Stimulated activated CD4-positive, alpha-beta T cell treated with anti-CD3 and anti-CD28 coated beads, Interleukin-1b, Interleukin-23, amount 100 ng/mL, for 24 hours (primary cell): ENCODE measurements around the gene INPP5F.

ENCODE experiments used
- DNase-seq, 4 experiments: peaks; one replicate each; pipeline ENCODE4 v3.0.0-alpha.2; 2020; ENCODE audit warnings: low read depth in 4 of 4, low spot score in 1 of 4

Gene INPP5F

DNA sequence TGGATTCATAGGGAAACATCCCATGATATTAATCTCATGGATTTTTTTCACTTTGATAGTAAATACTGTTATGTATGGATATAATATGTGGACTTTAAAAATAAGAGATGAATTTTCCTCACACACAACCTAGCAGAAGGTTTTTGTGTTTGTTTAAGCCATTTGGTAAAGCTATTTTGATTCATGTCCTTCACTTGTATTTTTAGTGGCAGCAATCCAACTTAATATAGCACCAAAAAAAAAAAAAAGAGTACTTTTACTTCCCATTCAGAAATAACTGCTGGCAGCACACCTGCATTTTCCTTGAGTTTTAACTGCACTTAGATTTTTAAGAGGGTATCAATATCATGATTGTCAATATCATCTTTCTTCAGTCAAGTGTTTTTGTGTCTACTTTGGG lies 86.8 kb downstream of the INPP5F start:
- DNase-seq = no peak

DNA sequence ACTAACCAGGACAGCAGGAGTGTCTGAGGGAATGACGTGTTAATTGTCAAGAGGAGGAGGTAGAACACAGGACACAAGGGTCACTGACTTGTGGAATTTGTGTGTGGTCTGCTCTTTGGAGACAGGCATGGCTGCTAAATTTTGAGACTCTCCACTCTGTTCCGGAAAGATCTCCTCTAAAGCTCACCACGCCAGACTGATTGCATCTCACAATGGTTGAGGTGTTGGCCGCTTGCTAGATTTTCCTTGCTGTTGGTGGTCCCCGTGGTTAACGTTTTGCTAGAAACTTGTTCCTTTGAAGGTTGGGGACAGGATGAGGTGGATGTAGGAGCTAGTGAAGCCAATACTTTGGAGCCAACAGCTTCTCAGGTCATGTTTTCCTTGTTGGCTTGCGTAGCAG lies 89.8 kb downstream of the INPP5F start:
- DNase-seq = no peak

GRCh38 chr10:119817991-119818888 lies 92.4 kb downstream of the INPP5F start:
- no peak for DNase-seq

DNA sequence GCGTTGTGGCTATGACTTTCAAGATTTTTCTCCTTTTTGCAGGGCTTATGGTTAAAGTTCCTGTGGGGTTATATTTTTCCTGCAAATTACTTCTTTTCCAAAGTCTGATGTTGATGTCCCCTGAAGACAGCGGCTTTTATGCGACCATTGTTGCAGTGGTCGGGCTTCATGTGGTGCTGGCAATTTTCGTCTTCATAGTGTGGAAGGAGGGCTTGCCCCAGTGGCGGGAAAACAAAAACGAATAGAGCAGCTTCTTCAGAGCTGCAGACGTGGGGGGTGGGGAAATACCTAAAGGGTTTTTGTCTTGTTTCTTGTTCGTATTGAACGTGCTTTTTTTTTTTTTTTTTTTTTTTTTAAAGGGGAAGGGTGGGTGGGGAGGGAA lies 93.0 kb downstream of the INPP5F start:
- no peak for DNase-seq

GRCh38 chr10:119821182-119821581 lies 95.3 kb downstream of the INPP5F start:
- DNase-seq = no peak

DNA sequence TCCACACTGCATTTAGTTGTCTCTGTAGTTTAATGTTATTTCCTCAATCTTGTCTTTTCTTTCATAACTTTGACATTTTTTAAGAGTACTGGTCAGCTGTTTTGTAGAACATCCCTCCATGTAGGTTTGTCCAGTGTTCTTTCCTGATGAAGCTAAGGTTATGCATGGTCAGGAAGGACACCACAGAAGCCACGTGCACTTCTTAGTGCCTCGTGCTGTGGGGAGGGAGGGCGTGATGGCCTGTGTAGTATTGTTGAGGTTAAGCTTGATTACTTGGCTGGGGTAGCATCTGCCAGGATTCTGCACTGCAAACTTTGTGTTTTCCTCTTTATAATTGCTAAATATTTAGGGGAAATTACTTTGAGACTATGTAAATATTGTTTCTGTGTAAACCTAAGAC lies 98.4 kb downstream of the INPP5F start:
- no peak for DNase-seq

DNA sequence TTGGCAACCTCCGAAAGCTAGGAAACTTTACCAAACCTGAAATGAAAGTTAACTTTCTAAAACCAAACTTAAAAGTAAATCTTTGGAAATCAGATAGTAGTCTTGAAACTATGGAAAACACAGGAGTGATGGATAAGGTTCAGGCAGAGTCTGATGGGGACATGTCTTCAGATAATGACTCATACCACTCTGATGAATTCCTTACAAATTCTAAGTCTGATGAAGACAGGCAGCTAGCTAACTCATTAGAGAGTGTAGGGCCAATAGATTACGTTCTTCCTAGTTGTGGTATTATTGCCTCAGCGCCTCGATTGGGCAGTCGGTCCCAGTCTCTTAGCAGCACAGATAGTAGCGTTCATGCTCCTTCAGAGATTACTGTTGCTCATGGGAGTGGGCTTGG lies 100.9 kb downstream of the INPP5F start:
- no peak for DNase-seq

DNA sequence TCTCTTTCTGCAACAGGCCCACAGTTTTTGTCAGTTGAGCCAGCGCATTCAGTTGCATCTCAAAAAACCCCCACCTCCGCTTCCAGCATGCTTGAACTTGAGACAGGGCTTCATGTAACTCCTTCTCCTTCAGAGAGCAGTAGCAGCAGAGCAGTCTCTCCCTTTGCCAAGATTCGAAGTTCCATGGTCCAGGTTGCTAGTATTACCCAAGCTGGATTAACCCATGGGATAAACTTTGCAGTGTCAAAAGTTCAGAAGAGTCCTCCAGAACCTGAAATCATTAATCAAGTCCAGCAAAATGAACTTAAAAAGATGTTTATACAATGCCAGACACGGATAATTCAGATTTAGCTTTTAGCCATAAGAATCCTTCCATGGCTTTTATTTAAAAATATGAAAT lies 101.6 kb downstream of the INPP5F start:
- no peak for DNase-seq

GRCh38 chr10:119829429-119829828 lies 103.6 kb downstream of the INPP5F start:
- no peak for DNase-seq

- DNase-seq = no peak
These were observed 105.0 kb downstream of the INPP5F start for GRCh38 chr10:119830851-119831250.

DNA sequence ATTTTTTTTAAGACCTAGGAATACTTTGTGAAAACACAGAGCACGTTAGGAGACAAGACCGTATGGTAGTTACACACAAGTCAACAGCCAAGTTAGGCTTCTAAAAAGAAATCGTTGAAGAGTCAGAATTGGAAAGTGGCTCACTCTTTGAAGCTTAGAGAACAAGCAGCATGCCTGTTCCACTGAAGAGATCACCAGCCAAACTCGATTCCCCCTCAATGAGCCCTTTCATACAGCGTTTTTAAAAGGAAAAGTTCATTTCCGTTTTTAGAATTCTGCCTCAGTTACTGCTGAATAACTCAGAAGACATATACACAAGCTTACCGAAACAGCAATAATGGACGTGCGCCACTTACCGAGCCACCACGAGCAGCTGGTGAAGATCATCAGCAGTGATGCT lies 105.8 kb downstream of the INPP5F start:
- no peak for DNase-seq

DNA sequence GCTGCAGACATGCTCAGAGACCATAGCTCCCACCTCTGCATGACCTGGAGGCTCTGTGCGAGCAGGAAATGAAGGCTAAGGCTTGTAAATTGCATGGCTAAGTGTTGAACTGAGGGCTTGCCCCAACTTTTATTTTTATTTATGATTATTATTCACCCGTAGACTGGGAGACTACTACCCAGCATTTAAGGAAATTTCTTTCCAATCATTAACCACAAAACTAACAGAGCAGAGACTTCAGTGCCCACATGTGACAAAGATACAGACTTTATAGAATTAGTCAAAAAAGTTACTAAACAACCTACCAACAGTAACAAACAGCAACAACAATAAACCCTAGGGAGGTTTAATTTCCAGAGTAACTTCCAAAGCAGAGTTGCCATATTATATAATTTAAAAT lies 107.1 kb downstream of the INPP5F start:
- no peak for DNase-seq

GRCh38 chr10:119834188-119834587 lies 108.3 kb downstream of the INPP5F start:
- no peak for DNase-seq

- DNase-seq = no peak
These were observed 119.8 kb downstream of the INPP5F start for GRCh38 chr10:119845656-119846055.

- DNase-seq = no peak
These were observed 123.4 kb downstream of the INPP5F start for GRCh38 chr10:119849031-119849789.

DNA sequence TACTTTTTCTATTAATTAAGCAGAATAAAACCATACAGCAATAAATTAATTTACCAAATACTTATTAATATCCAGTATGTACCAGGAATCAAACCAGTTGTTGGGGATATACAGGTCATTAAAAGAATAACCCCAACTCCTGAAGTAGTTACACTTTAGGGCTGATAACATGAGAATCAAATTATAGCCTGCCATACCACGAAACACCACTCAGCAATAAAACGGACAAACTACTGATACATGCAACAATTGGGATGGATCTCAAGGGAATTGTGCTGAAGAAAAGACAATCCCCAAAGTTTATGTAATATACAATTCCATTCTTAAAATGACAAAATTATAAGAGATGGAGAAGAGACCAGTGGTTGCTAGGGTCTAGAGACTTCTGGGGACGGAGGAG lies 124.1 kb downstream of the INPP5F start:
- DNase-seq = no peak

DNA sequence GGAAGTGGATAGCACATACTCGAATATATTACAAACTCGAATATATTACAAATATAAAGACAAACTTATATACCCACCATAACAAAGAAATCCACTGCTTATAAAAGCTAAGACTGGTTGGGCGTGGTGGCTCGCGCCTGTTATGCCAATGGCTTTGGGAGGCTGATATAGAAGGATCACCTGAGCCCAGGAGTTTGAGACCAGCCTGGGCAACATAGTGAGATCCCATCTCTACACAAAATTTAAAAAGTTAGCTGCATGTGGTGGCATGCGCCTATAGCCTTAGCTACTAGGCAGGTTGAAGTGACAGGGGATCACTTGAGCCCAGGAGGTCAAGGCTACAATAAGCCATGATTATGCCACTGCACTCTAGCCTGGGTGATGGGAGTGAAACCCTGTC lies 126.4 kb downstream of the INPP5F start:
- no peak for DNase-seq

DNA sequence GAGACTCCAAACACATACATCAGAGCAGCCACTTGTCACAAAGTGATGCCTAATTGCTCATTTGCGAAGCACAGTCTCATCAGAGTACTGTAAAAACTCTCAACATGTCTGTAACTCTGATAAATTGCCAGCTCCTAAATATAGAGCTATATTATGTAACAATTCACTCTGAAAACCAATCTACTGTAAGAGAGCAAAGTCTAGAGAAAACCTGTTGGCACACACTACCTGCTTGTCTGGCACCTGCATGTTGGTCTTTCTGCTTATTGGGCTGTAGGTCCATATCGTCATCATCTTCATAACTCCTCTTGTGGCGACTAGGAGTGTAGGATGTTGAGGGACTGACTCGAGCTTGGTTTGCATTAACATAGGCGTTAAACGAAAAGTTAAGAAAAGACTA lies 127.0 kb downstream of the INPP5F start:
- no peak for DNase-seq

- DNase-seq = no peak
These were observed 127.7 kb downstream of the INPP5F start for GRCh38 chr10:119853574-119853973.

GRCh38 chr10:119858063-119858462 lies 132.2 kb downstream of the INPP5F start:
- DNase-seq = no peak

DNA sequence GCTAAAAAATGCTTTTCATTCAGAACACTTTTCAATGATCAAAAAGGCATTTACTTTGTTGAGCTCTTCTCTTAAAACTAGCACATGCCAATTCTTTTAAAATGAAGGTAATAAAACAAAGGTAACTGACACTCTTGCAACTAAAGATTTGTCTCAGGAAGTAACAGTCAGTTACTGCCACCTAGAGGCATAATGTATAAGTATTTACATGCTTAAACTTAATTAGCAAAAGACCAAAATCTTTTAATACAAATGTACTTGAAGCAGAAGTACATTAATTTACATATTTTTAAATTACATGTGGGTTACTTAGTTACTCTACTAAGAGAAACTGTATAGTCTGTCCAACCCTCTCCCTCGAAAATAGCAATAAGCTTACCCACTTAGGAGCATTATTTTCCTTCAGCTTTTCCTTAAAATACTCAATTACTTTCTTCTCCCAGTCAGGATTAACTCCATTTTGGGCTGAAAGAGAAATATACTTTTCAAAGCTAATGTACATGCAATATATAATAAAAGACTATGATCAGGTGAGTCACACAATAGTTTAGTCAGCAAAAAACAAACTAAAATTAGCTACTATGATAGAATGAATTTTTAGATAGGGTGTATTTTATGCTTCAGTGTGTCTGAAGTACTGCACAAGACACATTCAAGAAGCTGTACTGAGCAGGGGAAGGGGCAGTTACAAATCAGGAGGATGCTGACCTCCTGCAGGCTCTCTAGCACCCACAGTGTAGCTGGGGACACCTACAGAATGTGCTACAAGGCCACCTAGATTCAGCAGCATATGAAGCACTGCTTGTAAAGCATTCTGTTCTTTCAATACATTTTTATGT lies 133.8 kb downstream of the INPP5F start:
- DNase-seq = no peak
